Esophagus squamous epithelium (tissue), 4 donors: ENCODE data around the gene PRMT5.

ENCODE experiments used
- CTCF ChIP-seq, 6 experiments: fragments of 450-650 bp in 4 of 6; fragments of 200-600 bp in 2 of 6; sonication (generic) in 2 of 6; IDR thresholded peaks; one replicate each; pipeline ENCODE4 v1.5.1; 2016 to 2019; ENCODE audit warnings: antibody characterized with exemption in 6 of 6, mild to moderate bottlenecking in 4 of 6, moderate library complexity in 4 of 6
- POLR2A ChIP-seq, 4 donors: fragments of 450-650 bp; IDR thresholded peaks; one replicate each; pipeline ENCODE4 v1.6.1; 2017; ENCODE audit warnings: antibody characterized with exemption in 4 of 4, mild to moderate bottlenecking in 4 of 4, moderate library complexity in 3 of 4

- TF ChIP-seq CTCF (IDR thresholded peaks at IDR 0.05) (no peak), POLR2A (IDR thresholded peaks at IDR 0.05) (no peak)
Observed at GRCh38 chr14:22897357-22897756, 31.8 kb downstream of the PRMT5 start.
